ENCODE data around the gene ENDOV.

Gene ENDOV

DNA sequence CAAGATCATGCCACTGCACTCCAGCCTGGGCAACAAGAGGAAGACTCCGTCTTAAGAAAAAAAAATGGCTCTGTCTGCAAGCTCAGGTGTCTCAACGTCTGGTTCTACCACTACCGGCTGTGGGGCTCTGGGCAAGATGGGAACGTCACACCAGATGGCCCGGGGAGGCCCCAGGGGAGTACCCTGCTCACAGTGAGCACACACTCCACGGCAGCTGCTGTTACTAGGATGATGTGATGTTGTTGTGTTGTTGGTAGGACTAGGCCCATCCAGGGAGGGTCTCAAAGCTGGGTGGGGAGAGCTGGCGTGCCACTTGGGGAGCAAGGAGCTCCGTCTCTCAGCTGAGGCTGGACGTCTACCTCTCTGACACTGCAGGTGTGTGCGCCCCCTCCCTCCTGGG is 70.9 kb downstream of the ENDOV start:
- no peak for DNase-seq (ENCODE audit: low spot score)

DNA sequence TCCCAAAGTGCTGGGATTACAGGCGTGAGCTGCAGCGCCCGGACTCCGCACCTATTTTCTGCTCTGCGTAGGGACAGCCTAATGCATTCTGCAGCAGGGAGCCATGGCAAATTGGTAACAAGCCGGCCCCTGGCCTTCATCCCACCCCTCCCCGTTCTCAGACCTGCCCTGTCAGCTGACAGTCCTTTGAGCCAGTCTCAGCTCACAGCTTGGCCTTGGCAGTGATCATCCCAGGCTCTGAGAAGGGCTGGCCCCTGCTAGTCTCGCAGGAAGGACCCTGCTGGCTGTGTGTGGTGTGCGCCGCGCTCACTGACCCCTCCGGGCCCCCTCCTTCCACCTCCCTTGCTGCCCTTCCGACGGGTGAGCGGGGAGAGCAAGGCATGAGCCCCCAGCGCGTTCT is 71.7 kb downstream of the ENDOV start:
- DNase-seq (ENCODE audit: low spot score) = no peak

DNA sequence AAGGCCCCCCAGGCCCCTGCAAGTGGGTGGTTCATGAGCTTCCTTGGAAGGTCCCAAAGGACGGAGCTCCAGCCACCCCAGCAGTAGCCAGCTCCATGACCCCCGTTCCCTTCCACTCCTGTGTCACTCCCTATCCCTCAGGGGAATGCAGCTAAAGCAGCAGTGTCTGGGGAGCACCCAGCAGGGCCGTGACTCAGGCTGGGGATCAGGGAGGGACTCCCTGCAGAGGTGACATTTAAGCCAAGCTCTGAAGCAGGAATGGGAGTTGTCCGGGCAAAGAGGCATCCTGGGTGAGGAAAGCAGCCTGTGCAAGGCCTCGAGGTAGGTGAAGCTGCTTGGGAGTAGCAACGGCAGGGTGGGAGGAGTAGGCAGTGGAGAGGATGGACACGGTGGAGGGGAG is 72.5 kb downstream of the ENDOV start:
- DNase-seq (ENCODE audit: low spot score) = no peak

All from CD4-positive, alpha-beta T cell treated with Interleukin-15 for 4 hours (primary cell).